GM21576 (cell line): ENCODE results near the gene EIF2AK3.
"Not testable (repeated sequence)": the region's sequence is repeated elsewhere in the genome, so short reads cannot be mapped to it uniquely, and the experiment has no call there.

Experiments used
- ATAC-seq: cut with Tn5 transposase; IDR thresholded peaks from one replicate; pipeline ENCODE4 v1.9.1; 2021; ENCODE audit warnings: mild to moderate bottlenecking, moderate library complexity; ENCODE audit not compliant: unreplicated experiment

EIF2AK3 gene

DNA sequence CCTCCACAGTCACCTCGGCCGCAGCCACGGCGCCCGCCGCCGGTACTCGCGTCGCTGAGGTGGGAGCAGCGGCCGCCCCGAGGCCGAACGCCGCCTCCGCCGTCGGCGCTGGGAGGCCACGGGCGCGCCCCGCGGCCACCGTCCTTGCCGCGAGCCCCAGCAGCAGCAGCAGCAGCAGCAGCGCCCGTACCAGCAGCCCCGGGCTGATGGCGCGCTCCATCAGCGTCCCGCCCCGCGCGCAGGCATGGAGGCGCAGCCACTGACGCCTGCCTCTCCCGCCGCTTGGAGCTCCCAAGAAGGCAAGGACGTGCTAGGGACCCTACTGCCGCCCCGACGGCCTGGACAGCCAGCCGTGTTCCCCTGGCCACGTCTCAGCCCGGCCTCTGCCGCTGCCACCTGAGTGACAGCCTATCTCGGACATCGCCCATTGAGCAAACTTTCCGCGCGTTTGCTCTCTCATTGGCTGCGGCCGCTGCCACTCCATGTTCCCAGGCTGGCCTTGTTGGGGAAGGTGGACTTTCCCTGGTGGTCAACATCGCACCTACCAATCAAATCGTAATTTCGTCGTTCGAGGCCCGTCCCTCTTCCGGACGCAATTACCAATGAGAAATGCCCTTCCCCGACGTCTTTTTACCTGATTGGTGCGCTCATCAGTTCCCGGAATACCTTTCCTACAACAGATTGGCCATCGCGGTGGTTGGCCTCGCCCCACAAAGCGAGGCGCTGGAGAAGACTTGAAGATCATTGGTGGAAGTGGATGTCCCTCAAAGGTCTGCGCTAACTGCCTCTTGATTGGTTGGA lies at the start of gene EIF2AK3:
Gene EIF2AK3 (minus strand): TSS at position 410 of the 801 bp plus-strand sequence. CDS start 190 bp downstream, at position 220.
- ATAC-seq: peak; percentile 84

DNA sequence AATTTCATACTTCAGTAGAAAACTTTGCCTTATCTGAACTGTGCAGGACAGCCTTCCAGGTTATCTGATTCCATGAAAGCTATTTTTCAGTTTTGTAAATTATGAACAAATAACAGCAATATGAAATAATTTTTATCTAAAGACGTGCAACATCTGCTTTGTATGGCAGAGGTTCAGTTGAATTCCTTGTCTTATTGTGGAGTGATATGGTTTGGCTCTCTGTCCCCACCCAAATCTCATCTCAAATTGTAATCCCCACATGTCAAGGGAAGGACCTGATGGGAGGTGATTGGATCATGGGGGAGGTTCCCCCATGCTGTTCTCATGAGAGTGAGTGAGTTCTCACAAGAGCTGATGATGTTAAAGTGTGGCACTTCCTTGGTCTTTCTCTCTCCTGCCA lies 46.1 kb upstream of the EIF2AK3 start:
- ATAC-seq: no peak

DNA sequence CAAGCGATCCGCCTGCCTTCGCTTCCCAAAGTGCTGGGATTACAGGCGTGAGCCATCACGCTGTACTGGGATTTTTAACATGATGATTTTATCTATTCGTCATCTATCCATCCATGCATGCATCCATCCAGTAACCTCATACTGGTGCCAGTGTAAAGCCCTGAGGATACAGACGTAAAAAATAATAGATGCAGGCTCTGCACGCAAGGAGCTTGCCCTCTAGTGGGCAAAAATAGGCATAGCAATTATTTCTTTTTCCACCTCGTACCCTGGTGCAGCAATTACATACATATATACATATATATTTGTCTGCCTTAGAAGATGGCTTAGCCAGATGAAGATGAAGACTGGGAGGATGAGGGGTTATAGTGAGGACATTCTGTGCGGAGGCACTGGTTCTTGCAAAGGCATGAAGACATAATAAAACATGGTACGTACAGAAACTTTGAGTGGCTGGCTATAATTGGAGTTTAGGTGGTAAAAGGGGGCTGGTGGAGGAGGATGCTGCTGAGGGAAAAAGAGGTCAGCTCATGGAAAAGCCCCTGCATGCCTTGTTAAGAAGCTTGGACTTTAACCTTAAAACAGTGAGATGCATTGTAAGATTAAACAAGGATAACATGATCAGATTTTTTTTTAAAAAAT lies 44.6 kb upstream of the EIF2AK3 start:
- ATAC-seq: peak; percentile 53

DNA sequence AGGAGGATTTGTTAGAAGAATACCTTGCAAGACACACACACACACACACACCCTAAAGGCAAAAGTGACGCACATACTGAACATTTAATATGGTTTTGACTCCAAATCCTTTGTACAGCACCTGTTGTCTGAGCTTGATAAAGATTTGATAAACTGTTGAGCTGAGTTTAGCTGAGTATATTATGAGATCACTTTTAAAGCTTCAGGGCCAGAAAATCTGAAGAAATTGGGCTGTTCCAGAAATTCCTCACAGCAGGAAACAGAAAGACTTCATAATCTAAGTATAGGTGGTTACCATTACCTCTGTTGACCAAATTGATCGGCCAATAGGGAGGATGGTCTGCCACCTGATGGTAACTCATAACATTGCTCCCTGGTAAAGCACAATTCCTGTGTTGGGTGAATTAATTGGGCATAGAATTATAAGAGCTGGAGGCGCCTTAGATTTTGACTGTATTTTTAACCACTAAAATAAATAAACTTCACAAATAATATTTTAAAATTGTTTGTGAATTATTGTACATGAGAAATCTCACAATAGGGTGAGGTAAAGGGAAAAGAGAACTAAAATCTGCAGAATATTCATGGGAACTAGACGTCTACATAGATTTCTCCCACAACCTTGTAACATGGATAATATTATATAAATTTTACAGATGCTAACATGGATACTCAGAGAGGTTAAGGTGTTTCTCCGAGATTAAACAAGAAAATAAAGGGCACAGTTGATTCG lies 42.4 kb upstream of the EIF2AK3 start:
- peak; percentile 80 for ATAC-seq

DNA sequence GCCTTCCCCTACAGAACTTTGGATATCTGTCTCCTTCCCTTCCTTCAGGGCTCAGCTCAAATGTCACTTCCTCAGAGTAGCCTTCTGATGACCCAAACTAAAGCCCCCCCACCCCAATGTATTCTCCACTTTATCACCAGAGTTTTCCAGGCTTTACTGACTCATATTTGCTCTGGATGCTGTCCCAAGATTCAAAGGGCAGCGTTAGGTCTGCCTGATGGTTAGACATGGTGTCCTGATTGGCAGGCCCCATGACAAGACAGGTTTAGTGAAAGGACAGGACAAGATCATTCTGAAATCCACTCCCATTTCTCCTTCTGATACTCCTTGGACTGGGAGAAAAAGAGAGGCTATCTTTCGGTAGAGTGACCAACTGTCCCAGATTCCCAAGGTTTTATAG lies 41.6 kb upstream of the EIF2AK3 start:
- ATAC-seq: no peak

DNA sequence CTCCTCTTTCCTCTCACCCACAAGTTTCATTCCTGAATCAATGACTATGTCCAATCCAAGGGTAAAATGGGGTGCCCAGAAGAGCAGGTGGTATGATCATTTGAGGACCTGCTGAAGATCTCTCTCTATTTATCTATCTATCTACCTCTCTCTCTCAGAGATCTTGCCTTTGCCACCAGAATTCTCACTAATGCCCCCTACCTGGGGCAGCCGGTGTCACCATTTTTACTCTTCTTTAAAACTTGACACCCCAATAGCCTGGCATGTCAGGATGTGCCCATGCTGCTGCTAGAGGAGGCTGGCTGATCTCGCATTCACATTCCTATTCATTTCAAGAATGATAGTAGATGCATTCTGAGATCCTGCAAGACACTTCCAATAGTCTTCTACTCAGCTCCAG lies 40.0 kb upstream of the EIF2AK3 start:
- no peak for ATAC-seq

DNA sequence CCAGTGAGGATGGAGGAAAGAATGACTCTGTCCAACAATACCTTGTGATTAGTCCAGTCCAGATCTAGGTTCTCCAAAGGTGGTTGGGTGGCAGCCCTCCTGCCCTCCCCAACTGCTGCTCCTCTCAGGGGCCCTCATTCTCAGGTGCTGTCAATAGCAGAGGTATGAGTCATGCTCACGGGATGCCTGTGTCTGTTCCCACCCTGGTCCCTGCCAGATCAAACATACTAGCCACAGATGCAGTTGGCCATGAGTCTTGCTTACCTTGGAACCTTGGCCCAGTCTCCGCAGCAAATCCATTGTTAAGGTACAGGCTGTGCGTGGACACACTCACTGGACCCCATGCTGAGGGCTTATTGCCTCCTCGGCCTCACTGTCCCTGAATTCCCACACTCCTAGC lies 39.3 kb upstream of the EIF2AK3 start:
- no peak for ATAC-seq

DNA sequence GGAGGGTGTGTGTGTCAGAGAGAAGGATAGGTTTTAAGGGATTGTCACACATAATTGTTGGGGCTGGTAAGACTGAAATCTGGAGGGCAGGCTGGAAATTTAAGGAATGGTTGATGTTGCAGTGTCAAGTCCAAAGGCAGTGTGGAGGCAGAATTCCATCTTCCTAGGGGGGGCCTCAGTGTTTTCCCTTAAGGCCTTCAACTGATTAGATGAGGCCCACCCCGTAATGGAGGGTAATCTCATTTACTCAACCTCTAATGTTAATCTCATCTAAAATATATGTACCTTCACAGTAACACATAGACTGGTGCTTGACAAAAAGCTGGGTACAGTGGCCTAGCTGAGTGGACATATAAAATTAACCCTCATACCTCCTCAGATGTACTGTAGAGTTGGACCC lies 33.4 kb upstream of the EIF2AK3 start:
- ATAC-seq: no peak

DNA sequence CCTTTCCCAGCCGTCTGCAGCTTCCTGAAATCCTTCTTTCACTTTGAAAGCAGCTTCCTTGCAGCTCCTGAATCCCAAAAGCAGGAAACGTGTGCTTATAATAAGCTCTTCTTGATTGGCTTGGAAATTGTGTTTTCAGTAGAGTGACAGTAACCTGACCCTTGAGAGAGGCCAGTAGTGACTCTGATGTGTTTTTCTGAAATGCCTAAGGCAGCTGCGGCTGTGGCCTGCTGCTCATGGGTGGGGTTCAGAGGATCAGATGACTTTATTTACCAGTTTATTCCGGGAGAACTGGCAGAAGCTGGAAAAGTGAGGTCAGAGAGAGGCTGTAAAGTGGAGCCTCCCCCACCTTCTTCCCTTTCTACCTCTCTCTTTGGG lies 32.3 kb upstream of the EIF2AK3 start:
- no peak for ATAC-seq

DNA sequence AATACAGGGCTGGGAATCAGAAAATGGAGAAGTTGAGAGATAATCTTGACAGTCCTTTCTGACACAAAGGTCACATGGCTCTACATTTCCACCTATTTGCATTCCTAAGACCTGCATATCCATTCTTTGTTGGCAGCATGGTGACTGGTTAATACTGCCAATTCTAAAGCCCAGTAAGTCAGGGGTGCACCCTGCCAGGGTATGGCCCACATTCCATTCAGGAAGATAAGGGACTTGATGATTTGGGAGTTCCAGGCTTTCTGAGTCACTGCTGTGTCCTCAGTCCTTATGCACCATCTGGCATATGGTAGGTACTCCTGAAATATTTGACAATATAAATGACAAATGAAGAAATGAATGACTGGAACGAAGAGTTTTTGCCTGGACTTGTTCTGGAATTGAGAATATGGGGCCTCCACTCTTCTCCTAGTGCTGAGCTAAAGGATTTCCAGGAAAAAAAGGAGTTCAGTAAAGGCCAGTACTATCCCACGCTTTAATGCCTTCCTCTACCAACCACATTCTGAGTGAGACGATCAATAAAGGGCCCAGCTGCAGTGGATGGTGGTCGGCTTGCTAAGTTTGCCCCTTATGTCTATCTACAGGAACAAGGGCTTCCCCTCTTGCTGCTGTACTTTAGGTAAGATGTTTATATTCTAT lies 31.7 kb upstream of the EIF2AK3 start:
- ATAC-seq: no peak

DNA sequence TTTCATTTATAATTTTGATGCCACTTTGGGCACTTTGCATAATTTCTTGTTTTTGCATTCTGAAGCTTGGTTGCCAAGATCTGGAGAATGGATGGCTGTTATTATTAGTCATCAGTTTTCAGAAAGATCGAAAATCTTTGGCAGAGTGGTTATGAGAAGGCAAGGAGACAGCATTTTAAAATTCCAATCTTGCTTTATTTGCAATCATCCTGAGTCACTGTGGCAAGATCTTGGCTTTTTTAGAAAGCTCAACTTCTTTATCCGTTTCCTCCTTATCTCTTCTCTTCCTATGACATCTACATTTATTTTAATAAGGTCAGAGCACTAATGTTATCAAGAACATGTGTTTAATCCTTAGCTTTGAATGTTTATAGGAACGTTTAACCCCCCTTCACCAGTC lies 31.1 kb upstream of the EIF2AK3 start:
- ATAC-seq: no peak

DNA sequence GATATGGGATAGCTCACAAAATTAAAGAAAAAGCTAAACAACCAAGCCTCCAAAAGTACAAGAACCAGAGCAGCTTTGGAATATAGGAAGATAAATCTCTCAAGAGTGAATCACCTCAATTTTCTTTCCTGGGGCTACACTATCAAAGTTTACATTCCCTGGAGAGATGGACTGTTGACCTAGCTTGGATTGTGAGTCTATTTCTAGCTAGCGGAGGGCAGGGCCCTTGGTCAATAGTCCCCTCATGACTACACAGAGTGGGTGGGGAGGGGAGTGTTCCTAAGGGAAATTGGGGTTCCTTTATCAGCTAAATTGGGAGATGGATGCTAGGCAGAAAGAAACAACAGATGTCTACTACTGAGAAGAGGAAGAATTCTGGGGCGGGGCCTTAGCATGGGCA lies 29.9 kb upstream of the EIF2AK3 start:
- ATAC-seq: no peak

DNA sequence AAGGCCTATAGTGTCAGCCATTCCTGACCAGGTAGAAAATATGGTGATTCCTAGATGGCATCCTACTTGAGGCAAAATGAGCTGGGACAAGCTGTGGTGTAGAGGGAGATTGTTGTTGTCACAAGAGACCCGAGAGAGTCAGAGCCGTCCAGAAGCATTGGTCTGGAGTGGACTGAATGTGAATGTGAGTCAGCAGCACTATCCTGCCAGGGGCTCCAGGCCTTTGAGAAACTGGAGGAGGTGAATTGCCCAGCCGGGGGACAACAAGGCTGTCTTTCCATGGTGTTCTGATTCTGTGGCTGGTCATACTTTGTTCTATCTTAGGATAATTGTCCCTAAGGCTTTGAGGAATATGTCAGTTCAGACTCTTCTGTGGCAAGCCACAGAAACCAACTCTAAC lies 29.4 kb upstream of the EIF2AK3 start:
- ATAC-seq: no peak

DNA sequence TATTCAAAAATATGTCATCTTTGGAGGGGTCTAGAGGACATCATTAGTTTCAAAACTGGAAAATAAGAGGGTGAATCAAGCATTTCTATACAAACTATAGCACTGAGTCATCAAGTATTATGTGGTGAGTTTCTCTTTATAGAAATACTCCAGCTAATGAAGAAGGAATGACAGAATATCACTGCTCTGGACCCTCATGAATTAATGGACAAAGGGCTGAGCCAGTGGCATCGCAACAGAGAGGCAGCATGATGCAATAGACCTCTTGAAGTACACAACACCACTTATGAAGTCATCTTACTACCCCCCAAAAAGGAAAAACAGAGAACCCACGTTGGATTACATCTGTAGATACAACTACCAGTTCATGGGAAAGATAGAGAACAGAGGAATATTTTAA lies 27.4 kb upstream of the EIF2AK3 start:
- no peak for ATAC-seq

DNA sequence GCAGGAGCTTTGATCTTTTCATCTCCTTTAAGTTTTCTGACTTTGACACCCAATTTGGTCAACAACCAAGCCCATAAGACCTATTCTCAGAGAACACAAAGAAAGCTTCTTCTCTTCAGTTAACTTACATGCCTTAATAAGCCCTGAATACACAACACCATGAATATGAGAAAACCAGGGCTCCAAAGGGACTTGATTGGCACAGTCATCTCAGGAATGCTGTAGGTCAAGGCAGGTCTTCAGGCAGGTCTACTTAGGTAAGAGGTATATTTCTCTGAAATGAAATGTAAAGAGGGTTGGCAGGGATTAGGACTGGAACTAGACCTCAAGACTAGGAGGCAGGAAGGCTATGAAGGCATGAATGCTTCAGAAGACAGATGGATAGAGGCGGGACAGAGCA lies 24.4 kb upstream of the EIF2AK3 start:
- ATAC-seq: no peak

DNA sequence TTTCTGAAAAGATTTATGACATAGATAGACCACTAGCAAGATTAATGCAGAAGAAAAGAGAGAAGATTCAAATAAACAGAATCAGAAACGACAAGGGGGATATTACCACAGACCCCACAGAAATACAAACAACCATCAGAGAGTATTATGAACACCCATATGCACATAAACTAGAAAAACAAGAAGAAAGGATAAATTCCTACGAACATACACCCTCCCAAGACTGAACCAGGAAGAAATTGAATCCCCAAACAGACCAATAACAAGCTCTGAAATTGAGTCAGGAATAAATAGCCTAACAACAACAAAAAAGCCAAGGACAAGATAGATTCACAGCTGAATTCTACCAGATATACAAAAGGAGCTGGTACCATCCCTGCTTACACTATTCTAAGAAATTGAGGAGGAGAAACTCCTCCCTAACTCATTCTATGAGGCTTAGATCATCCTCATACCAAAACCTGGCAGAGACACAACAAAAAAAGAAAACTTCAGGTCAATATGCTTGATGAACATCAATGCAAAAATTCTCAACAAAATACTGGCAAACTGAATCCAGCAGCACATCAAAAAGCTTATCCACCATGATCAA lies 18.1 kb upstream of the EIF2AK3 start:
- ATAC-seq: not testable (repeated sequence)

DNA sequence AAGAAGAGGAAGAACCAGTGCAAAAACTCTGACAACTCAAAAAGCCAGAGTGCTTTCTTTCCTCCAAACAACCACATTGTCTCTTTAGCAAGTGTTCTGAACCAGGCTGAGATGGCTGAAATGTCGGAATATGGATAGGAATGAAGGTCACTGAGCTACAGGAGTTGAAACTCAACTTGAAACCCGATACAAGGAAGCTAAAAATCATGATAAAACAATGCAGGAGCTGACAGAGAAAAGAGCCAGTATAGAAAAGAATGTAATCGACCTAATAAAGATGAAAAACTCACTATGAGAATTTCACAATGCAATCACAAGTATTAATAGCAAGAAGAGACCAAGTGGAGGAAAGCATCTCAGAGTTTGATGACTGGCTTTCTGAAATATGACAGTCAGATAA lies 15.0 kb upstream of the EIF2AK3 start:
- ATAC-seq: no peak

DNA sequence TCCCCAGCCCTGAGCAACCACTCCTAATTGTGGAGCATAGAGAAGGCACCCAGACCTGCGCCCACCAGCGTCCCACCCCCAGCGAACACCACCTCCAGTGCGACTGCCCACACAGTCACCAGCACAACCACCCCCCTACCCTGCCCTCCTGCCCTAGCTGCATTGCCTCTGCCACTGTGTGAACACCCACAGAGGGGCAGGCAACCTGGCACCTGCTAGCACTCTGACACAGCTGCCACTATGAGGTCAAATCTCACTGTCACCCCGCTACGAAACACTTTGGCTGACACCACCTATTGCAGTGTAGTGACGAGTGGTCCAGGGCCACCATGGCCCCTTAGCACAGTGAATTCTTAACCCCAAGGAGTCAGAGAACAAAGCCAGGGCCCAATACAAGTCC lies 14.1 kb upstream of the EIF2AK3 start:
- no peak for ATAC-seq

DNA sequence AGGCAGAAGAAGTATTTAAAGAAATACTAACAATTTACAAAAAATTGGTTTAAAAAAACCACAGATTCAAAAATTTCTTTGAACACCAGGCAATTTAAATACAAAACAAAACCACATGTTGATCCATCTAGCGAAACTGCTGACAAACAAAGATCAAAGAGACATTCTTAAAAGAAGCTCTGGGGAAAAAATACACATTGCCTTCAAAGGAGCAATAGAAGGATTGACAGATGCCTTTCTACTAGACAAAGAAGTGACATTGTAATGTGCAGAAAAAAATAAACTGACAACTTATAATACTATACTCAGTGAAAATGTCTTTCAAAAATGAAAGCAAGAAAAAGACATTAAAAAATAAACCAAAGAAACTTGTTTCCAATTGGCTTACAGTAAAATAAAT lies 12.6 kb upstream of the EIF2AK3 start:
- no peak for ATAC-seq

DNA sequence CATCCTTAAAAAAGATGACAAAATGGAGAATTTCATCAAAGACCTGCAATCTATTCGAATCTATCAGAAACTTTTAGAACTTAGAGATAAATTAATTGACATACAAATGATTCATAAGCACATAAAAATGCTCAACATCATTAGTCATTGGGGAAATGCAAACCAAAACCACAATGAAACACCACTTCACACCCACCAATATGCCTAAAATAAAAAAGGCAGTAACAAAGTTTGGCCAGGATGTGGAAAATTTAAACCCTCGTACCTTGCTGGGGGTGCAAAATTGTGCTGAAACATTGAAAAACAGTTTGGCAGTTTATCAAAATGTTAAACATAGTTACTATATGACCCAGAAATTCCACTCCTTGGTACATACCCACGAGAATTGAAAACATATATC lies 11.5 kb upstream of the EIF2AK3 start:
- ATAC-seq: no peak

DNA sequence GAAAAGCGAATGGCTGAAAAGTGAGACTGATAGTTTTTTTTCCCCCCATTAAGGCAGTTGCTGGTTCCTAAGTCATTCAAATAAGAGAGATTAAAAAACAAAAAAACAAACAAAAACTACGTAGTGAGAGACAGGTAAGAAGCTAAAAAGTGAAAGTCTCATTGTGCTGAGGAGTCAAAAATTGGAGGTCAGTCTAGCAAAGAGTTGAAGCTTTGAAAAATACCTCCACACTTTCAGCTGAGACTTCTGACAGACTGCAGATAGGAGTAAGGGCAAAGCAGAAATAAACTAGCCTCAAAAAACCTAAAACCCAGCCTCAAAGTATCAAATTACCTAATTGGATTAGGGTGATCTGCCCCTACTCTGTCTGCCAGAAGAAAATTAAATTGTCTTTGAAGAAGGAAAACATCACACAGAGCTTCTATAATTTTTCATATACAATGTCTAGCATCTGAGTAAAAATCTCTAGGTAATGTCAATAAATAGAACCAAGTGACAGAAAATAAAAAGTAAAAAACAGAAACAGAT lies 10.9 kb upstream of the EIF2AK3 start:
- no peak for ATAC-seq
